Activated T-helper 1 cell treated with anti-CD3 and anti-CD28 coated beads, Interleukin-2, amount 50 U/mL, for 16 hours (primary cell): ENCODE results near the gene PRSS57.

ENCODE experiments used
- DNase-seq, 2 donors: peaks; one replicate each; pipeline ENCODE4 v3.0.0-alpha.2; 2020; ENCODE audit warnings: low read depth in 1 of 2, low spot score in 1 of 2

The PRSS57 gene

DNA sequence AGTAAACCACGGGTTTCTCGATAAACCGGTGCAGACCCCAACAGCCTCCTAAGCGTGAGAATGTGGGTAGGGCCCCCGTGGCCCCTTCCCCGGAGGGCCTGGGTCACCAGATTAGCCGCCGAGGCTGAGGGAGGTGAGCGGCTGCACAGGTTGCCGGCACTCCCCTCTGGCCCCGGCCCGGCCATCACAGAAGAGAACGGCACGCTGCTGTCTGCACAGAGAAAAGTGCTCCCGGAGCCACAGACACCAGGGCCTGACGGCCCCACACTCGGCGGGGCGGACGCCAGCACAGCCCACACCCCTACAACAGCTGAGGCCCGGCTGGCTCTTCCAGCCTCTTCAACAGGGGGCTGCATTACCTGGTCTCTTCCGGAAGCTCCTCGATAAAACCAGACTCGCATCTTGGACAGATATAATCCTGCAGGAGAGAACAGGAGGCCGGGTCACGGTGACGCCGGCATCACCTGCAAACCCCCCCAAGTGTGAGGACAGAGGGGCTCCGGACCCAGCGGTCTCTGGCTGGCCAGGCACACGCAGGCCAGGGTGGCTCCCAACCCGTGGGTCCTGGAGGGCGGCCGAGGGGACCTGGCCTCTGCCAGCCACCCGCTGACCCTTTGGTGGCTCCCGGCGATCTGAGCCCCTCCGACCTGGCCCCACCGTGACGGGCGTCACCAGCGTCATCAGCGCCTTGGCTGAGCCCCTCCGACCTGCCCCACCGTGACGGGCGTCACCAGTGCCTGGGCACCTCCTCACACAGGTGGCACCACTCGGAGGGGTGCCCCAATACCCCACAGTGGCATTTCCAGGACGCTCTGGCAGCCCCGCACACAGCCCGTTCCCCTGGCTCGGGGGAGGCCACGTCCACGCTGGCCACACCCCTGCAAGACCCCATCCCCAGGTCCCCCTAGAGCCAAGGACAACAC, 42.5 kb downstream of the PRSS57 start:
- no peak for DNase-seq

- DNase-seq, result no peak
Observed at GRCh38 chr19:651991-652390, 43.3 kb downstream of the PRSS57 start.

DNA sequence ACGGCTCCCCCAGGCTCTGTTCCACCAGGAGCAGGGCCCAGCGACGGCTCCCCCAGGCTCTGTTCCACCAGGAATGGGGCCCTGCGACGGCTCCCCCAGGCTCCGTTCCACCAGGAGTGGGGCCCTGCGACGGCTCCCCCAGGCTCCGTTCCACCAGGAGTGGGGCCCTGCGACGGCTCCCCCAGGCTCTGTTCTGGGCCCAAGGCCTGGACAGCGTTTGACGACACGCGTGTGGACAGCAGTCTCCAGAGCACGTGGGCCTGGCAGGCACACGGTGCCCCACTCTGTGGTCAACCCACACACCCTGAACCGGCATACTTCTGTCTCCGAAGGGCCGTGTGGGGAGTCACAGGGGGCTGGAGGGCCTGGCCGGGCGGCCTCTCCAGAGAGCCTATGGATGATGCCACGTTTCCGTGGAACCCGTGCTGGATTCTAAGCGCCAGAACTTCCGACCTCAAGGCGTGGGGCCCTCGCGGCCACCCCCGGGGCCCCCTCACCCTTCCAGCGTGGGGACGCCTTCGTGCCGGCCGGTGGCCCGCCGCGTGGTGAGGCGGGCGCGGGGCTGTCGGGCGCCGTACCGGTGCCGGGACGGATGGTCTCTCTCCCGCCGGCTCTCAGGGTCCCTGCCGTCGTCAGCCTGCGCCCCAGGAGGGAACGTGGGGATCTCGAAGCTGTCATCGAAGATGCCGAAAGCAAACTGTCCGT, 44.0 kb downstream of the PRSS57 start:
- no peak for DNase-seq

- no peak for DNase-seq
Observed at GRCh38 chr19:650121-650520, 45.1 kb downstream of the PRSS57 start.

DNA sequence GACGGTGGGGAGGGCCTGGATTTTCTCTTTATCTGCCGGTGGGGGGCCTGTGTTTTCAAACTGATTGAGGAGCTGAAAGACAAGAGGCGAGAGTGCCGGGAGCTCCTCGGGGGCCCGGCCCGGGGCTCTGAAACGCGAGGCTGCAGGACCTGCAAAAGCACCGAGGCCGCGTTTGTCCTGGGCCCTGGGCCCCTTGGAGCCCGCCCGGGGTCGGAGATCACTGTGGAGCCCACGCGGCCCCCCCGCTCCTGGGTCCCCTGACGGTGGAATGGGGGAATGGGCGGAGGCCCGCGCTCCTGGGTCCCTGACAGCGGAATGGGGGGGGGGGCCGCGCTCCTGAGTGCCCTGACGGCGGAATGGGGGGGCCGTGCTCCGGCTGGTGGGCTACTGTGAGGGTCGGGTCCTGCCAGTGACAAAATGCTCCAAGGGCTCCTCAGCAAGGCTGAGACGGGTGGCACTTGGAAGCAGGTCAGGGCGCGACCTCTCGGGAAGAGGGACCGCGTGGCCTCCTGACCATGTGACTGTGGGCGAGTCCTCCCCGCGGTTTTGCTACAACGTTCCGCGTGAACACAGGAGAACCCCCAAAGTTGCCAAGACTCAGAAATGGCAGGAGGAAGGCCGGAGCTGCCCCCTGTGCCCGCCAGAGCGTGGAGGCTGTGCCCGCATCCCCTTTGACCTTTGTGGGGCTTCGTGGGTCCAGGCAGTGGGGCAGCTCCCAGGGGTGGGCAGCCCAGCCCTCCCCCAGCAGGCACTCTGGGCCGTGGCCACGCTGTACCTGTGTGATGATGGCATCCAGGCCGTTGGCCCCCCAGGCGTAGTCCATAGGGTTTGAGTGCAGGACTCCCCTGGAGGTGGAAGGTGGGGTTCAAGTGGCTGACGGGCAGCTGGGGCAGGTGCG, 46.1 kb downstream of the PRSS57 start:
- no peak for DNase-seq

DNA sequence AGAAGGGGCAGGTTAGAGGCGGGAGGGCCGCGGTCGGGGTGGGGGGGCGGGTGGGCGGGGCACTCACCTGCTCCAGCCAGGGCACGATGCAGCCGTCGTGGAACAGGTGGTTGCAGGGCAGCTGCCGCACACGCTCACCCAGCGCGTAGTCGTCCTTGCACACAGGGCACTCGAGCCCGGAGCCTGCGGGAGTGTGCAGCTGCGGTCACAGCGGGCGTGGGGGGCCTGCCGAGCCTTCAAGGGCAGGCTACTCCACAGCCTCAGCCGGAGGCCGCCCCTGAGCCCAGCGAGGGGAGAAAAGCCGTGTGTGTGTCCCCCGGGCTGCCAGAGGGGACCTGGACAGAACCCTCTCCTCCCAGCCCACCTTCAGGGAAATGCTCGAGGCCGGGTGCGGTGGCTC, 46.9 kb downstream of the PRSS57 start:
- no peak for DNase-seq

GRCh38 chr19:647566-648284, 47.5 kb downstream of the PRSS57 start:
- no peak for DNase-seq

GRCh38 chr19:646779-647565, 48.3 kb downstream of the PRSS57 start:
- DNase-seq, result no peak

GRCh38 chr19:645912-646778, 49.1 kb downstream of the PRSS57 start:
- DNase-seq, result no peak

DNA sequence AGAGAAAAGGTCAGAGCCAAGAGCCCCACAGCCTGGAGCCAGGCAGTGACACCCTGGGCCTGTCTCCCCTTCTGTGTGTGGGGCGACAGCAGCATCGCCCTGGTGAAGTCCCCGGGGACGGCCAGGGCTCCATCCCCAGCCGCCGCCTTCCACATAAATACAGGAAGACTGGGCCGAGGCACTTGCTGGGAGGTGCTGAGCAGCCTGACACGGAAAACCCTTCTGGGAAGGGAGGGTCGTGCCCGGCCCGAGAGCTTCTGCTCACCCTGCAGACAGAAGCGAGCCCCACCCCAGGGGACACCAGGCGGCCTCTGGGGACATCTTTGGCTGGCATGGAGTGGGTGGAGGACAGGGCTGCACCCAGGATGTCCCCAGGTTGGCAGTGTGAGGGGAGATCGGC, 50.5 kb downstream of the PRSS57 start:
- no peak for DNase-seq

DNA sequence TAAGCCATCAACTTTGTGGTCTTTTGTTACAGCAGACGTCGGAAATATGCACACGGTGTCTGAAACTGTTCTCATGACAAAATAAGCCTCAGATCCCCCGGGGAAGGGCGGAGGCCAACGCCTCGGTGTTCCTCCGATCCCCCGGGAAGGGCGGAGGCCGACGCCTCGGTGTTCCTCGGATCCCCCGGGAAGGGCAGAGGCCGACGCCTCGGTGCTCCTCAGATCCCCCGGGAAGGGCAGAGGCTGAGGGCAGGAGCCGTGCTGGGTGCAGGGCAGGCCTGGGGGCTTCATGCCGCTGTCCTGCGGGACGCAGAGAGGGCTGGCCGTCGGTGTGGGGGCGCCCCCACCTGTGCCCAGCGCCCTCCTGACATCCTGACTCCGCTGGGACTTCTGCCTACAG, 50.9 kb downstream of the PRSS57 start:
- no peak for DNase-seq

DNA sequence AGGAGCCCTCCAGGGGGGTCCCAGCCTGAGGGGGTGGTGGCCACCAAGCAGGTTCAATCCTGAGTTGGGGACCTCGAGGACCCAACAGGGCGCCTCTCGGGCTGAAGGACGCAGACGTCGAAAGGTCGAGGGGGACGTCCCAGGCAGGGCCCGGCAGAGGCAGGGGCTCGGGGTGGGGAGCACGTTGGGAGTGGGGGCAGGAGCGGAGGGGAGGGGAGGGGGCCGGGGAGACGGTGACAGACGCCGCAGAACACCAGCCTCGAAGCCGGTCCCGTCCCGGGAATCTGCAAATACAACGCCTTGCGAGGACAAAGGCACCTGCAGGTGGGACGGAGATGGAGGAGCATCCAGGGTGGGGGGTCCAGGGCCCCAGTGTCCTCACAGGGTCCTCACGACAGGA, 51.5 kb downstream of the PRSS57 start:
- no peak for DNase-seq

DNA sequence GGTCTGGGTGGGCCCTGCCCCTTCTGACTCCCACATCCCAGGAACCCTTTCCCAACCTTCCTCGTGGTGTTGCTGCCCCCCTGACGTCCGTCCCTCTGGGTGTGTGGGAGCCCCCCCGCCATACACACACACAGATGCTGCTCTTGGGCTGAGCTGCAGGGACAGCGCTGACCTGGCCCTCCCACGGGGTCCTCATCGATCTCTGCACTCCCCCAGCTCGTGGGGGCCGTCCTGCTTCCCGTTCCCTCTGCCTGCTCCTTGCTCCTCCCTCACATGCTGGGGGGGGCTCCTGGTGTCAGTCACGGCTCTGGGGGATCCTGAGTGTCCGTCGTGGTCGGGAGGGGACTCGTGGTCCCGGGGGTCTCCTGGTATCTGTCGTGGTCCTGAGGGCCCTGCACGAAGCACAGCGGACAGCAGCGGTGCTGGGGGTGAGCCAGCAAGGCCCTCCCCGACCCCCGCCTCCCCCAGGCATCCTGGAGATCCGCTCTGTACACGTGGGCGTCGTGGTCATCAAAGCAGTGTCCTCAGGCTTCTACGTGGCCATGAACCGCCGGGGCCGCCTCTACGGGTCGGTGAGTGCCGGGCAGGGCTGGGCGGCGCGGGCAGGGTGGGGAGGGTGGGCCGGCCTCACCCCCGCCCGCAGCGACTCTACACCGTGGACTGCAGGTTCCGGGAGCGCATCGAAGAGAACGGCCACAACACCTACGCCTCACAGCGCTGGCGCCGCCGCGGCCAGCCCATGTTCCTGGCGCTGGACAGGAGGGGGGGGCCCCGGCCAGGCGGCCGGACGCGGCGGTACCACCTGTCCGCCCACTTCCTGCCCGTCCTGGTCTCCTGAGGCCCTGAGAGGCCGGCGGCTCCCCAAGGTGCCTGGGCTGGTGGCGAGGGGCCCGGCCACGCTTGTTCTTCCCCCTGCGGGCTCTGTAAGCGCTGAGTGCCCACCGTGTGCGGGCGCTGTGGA, 52.2 kb downstream of the PRSS57 start:
- no peak for DNase-seq

DNA sequence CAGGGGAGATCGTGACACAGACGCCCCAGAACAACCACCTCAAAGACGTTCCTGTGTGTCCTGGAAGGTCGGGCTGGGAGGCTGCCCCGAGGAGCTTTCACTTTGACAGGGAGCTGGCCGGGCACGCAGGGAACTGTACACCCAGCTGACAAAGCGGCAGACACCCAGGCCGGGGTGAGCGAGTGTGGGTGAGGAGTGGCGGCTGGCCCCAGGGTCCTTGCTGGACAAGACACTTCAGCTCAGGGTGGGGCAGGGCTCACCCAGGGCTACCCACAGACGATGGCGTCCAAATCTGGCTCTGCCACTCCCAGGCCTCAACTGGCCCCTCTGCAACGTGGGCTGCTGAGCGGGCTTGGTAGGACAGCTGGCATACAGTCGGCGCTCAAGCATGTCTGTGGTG, 53.5 kb downstream of the PRSS57 start:
- no peak for DNase-seq

DNA sequence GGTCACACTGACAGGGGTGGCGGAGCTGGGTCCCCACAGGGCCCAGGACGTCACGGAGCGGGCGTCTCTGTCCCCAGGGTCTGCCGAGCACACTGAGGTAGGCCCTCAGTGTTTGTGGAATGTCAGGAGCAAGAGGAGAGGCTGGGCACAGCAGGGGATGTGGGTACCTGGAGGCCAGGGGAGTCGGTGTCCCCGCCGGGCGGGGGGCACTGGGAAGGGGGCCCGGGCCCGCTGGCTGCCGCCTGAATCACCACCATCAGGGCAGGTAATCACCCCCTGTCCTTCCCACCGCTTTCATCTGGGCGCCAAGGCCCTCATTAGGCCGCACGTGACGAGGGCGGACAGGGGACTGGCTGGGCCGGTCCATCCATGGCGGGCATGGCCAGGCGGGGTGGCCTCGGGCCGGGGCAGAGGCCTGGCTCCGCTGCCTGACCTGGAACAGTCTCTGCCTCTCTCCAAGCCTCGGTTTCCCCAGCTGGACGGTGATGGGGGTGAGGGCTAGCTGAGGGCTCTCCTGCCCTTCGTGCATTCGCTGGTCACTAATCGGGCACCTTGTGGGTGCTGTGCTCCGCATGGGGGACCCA, 54.6 kb downstream of the PRSS57 start:
- no peak for DNase-seq

- no peak for DNase-seq
Observed at GRCh38 chr19:640161-640558, 55.1 kb downstream of the PRSS57 start.
